Measurements from ENCODE around the gene CPXM2.

DNA sequence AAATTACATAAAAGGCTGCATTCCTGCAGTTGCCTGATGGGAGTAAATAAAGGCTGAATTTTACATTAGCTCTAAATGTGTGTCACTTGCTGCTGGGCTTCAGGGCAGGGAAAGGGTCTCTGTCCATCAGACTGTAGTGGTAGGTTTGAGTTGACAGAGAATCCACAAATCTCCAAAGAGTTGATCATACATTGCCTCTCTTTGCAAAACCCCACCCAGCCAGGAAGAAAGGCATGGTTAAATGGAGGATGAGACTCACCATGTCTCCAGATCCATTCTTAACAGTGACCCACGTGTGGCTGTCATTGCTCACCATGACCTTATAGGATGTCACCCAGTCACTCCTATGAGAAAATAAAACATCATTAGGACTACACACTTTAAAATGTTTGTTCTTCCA lies 92.8 kb downstream of the CPXM2 start:
- TF ChIP-seq, protein P1, sequence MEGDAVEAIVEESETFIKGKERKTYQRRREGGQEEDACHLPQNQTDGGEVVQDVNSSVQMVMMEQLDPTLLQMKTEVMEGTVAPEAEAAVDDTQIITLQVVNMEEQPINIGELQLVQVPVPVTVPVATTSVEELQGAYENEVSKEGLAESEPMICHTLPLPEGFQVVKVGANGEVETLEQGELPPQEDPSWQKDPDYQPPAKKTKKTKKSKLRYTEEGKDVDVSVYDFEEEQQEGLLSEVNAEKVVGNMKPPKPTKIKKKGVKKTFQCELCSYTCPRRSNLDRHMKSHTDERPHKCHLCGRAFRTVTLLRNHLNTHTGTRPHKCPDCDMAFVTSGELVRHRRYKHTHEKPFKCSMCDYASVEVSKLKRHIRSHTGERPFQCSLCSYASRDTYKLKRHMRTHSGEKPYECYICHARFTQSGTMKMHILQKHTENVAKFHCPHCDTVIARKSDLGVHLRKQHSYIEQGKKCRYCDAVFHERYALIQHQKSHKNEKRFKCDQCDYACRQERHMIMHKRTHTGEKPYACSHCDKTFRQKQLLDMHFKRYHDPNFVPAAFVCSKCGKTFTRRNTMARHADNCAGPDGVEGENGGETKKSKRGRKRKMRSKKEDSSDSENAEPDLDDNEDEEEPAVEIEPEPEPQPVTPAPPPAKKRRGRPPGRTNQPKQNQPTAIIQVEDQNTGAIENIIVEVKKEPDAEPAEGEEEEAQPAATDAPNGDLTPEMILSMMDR (IDR thresholded peaks at IDR 0.05), result no peak
- no peak for TF ChIP-seq POLR2AphosphoS5 (IDR thresholded peaks at IDR 0.05; ENCODE audit: insufficient read depth in 1 of 2, low read depth in 1 of 2)
- TF ChIP-seq POLR2A (IDR thresholded peaks at IDR 0.05), result no peak
